ENCODE results near the gene SCGB1A1.

- TF ChIP-seq POLR2AphosphoS5 (IDR thresholded peaks at IDR 0.05) = no peak
- TF ChIP-seq POLR2A (IDR thresholded peaks at IDR 0.05) = no peak
Measured at GRCh38 chr11:62374801-62375200, 44.0 kb upstream of the SCGB1A1 start.

All from breast epithelium (tissue), 3 donors.